ENCODE data around the gene PFDN6. TPM values are rescaled to one million over a fixed set of nuclear protein-coding genes. Genes with fewer than 3 reads are reported as not detected.
"Not testable (repeated sequence)": the region's sequence is repeated elsewhere in the genome, so short reads cannot be mapped to it uniquely, and the experiment has no call there.

PFDN6 gene
- total RNA-seq, 1 experiment from 2014 or later = 153 TPM

GRCh38 chr6:33273129-33273923 is 16.1 kb upstream of the PFDN6 start:
- ChIA-PET POLR2A (ENCODE audit: unreplicated experiment) (no interaction called here), CTCF (no interaction called here)
- ATAC-seq = no peak
- TF ChIP-seq EZH2 (IDR thresholded peaks at IDR 0.05; ENCODE audit: low read length, unreplicated experiment) (no peak), CTCF (conservative IDR thresholded peaks at IDR 0.05; ENCODE audit: low read depth, low read length) (no peak), EZH2phosphoT487 (IDR thresholded peaks at IDR 0.05; ENCODE audit: borderline replicate concordance, low read length) (no peak)
- no peaks in the 10 kb centered on the region for H3K9me3 ChIP-seq (ENCODE audit: low read length)
- peak overlapping the region; percentile 59 for H3K27ac ChIP-seq (ENCODE audit: low read length)
- intact Hi-C loops (cut with micrococcal nuclease) = loop anchor here (10.0 kb wide), 1 partner anchor 69 kb away; the partner anchor contains the start of genes HSD17B8, RING1, RXRB and SLC39A7
- H3K4me1 ChIP-seq (ENCODE audit: insufficient read depth, low read length) = peaks cover 46% of the 10 kb centered on the region
- no peak overlapping the region for H2AFZ ChIP-seq (ENCODE audit: low read length)
- no peaks in the 10 kb centered on the region for H3K9me2 ChIP-seq (replicated peaks; ENCODE audit: low read length)
- no peak for DNase-seq
- peaks cover 59% of the 10 kb centered on the region for H3K79me2 ChIP-seq (ENCODE audit: low read length)
- peaks cover 29% of the 10 kb centered on the region for H3F3A ChIP-seq (ENCODE audit: low read length, unreplicated experiment)
- peak overlapping the region; percentile 98 for H3K9ac ChIP-seq (ENCODE audit: low read length)
- H3K36me3 ChIP-seq (ENCODE audit: low read depth, low read length) = peaks cover 40% of the 10 kb centered on the region
- BruUV-seq (replicated peaks) = no TSS peak
- no peaks in the 10 kb centered on the region for H3K27me3 ChIP-seq (ENCODE audit: low read length)
- H3K4me2 ChIP-seq (ENCODE audit: low read length) = peak overlapping the region; percentile 98
- H3K4me3 ChIP-seq (ENCODE audit: low read length) = peak overlapping the region; percentile 87
- peaks cover 38% of the 10 kb centered on the region for H4K20me1 ChIP-seq (ENCODE audit: low read length)

- Histone ChIP-seq H3F3A (ENCODE audit: low read length, unreplicated experiment) (peaks cover 29% of the 10 kb centered on the region), H3K9ac (ENCODE audit: low read length) (peak overlapping the region; percentile 98; the same call in 1 of the 2 replicates), H3K79me2 (ENCODE audit: low read length) (peaks cover 59% of the 10 kb centered on the region), H3K27me3 (ENCODE audit: low read length) (no peaks in the 10 kb centered on the region), H3K9me2 (replicated peaks; ENCODE audit: low read length) (no peaks in the 10 kb centered on the region), H3K36me3 (ENCODE audit: low read depth, low read length) (peaks cover 39% of the 10 kb centered on the region), H3K9me3 (ENCODE audit: low read length) (no peaks in the 10 kb centered on the region), H3K27ac (ENCODE audit: low read length) (0 out of 2 replicates have a peak overlapping the region, but pooled peaks have one; percentile 5), H3K4me1 (ENCODE audit: insufficient read depth, low read length) (peaks cover 46% of the 10 kb centered on the region), H3K4me2 (ENCODE audit: low read length) (peak overlapping the region; percentile 98), H3K4me3 (ENCODE audit: low read length) (peak overlapping the region; percentile 87), H2AFZ (ENCODE audit: low read length) (no peak overlapping the region), H4K20me1 (ENCODE audit: low read length) (peaks cover 38% of the 10 kb centered on the region)
- DNase-seq (no peak), ATAC-seq (no peak)
- intact Hi-C loops (cut with micrococcal nuclease) = loop anchor here (10.0 kb wide), 1 partner anchor 69 kb away; the partner anchor contains the start of genes HSD17B8, RING1, RXRB and SLC39A7
- POLR2A ChIA-PET (ENCODE audit: unreplicated experiment) = interaction anchor here (0.6 kb wide), 1 partner anchor 13 kb away, joined by 5 read pairs; no protein-coding TSS in a partner anchor
- TF ChIP-seq CTCF (conservative IDR thresholded peaks at IDR 0.05; ENCODE audit: low read depth, low read length) (no peak), EZH2 (IDR thresholded peaks at IDR 0.05; ENCODE audit: low read length, unreplicated experiment) (no peak), EZH2phosphoT487 (IDR thresholded peaks at IDR 0.05; ENCODE audit: borderline replicate concordance, low read length) (no peak)
- no TSS peak for BruUV-seq (replicated peaks)
- CTCF ChIA-PET = no interaction called here
Observed at GRCh38 chr6:33273924-33274902, 15.2 kb upstream of the PFDN6 start.

GRCh38 chr6:33275795-33276580 is 13.4 kb upstream of the PFDN6 start:
- peak overlapping the region; percentile 71 for H3K9ac ChIP-seq (ENCODE audit: low read length)
- CTCF ChIA-PET = interaction anchor here (0.7 to 1.1 kb wide), 2 partner anchors 23 to 26 kb away, joined by 3 to 5 read pairs; no protein-coding TSS in a partner anchor
- H3F3A ChIP-seq (ENCODE audit: low read length, unreplicated experiment) = peaks cover 29% of the 10 kb centered on the region
- BruUV-seq (replicated peaks); H3K9me3 ChIP-seq (ENCODE audit: low read length); H3K9me2 ChIP-seq (replicated peaks; ENCODE audit: low read length); ATAC-seq; H2AFZ ChIP-seq (ENCODE audit: low read length); DNase-seq; H3K27me3 ChIP-seq (ENCODE audit: low read length): not testable (repeated sequence)
- peak overlapping the region; percentile 87 for H3K4me3 ChIP-seq (ENCODE audit: low read length)
- peaks cover 42% of the 10 kb centered on the region for H3K4me1 ChIP-seq (ENCODE audit: insufficient read depth, low read length)
- peak overlapping the region; percentile 98 for H3K4me2 ChIP-seq (ENCODE audit: low read length)
- peaks cover 38% of the 10 kb centered on the region for H4K20me1 ChIP-seq (ENCODE audit: low read length)
- intact Hi-C loops (cut with micrococcal nuclease) = loop anchor here (10.0 kb wide), 1 partner anchor 71 kb away; the partner anchor contains the start of genes HSD17B8, RING1, RXRB and SLC39A7
- peak overlapping the region; percentile 77 for H3K27ac ChIP-seq (ENCODE audit: low read length)
- POLR2A ChIA-PET (ENCODE audit: unreplicated experiment) = interaction anchor here (0.5 kb wide), 1 partner anchor 13 kb away, joined by 12 read pairs; the partner anchor contains the start of genes PFDN6 and WDR46
- peaks cover 43% of the 10 kb centered on the region for H3K36me3 ChIP-seq (ENCODE audit: low read depth, low read length)
- peaks cover 44% of the 10 kb centered on the region for H3K79me2 ChIP-seq (ENCODE audit: low read length)
